ENCODE data around the gene BORCS5. TPM values are rescaled to one million over a fixed set of nuclear protein-coding genes. Genes with fewer than 3 reads are reported as not detected.

The BORCS5 gene
- total RNA-seq, 1 donor = 6.9 TPM

DNA sequence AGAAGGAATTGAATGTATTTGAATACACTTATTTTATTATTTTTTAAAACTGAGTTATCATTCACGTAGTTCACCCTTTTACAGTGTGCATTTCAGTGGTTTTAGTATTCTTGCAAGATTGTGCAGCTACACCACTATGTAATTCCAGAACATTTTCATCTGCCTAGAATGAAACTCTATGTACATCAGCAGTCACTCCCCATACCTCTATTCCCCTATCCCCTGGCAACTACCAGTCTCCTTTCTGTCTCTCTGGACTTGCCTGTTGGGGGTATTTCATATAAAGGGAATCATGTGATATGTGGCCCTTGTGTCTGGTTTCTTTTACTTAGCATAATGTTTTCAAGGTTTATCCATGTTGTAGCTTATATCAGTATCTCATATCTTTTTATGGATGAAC, 96.8 kb downstream of the BORCS5 start:
- H3K4me3 ChIP-seq (ENCODE audit: low read depth, low read length) = no peak overlapping the region
- TF ChIP-seq, protein P1, sequence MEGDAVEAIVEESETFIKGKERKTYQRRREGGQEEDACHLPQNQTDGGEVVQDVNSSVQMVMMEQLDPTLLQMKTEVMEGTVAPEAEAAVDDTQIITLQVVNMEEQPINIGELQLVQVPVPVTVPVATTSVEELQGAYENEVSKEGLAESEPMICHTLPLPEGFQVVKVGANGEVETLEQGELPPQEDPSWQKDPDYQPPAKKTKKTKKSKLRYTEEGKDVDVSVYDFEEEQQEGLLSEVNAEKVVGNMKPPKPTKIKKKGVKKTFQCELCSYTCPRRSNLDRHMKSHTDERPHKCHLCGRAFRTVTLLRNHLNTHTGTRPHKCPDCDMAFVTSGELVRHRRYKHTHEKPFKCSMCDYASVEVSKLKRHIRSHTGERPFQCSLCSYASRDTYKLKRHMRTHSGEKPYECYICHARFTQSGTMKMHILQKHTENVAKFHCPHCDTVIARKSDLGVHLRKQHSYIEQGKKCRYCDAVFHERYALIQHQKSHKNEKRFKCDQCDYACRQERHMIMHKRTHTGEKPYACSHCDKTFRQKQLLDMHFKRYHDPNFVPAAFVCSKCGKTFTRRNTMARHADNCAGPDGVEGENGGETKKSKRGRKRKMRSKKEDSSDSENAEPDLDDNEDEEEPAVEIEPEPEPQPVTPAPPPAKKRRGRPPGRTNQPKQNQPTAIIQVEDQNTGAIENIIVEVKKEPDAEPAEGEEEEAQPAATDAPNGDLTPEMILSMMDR (IDR thresholded peaks at IDR 0.05; ENCODE audit: insufficient read depth, low read depth, low read length) = no peak
- no peak for DNase-seq (ENCODE audit: low read depth)

DNA sequence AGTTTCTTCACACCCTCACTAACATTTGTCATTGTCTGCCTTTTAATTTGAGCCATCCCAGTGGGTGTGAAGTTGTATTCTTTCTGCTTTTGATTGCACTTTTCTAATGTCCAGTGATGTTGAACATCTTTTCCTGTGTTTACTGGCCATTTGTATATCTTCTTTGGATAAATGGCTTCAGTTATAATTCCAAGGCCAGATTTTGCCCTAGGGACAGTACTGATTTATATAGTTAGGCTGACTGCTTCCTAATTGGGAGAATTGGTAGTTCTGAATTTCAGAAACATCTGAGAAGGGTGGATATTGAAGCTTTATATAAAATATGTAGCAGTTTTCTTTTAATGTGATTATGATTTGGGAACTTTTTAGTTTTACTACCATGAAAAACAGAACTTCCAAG, 97.4 kb downstream of the BORCS5 start:
- DNase-seq (ENCODE audit: low read depth) = no peak
- H3K4me3 ChIP-seq (ENCODE audit: low read depth, low read length) = no peak overlapping the region
- TF ChIP-seq, protein P1 (IDR thresholded peaks at IDR 0.05; ENCODE audit: insufficient read depth, low read depth, low read length) = no peak

DNA sequence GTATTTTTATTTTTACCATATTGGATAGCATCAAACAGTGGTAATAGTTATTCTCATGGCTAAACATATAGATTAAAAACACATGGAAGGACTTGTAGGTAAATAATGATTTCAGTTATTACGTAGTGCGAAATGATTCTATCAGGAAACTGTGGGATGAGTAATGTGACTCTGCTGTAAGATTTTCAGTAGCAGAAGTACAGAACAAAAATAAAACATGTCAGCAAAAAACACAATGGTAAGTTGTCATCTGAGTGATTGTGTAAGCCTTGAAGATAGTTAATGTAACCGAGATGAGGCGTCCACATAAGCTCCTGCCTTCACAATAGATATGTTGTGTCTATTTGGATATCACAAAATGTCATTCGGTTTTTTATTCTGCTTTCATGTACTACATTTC, 99.8 kb downstream of the BORCS5 start:
- TF ChIP-seq, protein P1 (IDR thresholded peaks at IDR 0.05; ENCODE audit: insufficient read depth, low read depth, low read length) = no peak
- no peak overlapping the region for H3K4me3 ChIP-seq (ENCODE audit: low read depth, low read length)
- DNase-seq (ENCODE audit: low read depth) = peak; percentile 63

DNA sequence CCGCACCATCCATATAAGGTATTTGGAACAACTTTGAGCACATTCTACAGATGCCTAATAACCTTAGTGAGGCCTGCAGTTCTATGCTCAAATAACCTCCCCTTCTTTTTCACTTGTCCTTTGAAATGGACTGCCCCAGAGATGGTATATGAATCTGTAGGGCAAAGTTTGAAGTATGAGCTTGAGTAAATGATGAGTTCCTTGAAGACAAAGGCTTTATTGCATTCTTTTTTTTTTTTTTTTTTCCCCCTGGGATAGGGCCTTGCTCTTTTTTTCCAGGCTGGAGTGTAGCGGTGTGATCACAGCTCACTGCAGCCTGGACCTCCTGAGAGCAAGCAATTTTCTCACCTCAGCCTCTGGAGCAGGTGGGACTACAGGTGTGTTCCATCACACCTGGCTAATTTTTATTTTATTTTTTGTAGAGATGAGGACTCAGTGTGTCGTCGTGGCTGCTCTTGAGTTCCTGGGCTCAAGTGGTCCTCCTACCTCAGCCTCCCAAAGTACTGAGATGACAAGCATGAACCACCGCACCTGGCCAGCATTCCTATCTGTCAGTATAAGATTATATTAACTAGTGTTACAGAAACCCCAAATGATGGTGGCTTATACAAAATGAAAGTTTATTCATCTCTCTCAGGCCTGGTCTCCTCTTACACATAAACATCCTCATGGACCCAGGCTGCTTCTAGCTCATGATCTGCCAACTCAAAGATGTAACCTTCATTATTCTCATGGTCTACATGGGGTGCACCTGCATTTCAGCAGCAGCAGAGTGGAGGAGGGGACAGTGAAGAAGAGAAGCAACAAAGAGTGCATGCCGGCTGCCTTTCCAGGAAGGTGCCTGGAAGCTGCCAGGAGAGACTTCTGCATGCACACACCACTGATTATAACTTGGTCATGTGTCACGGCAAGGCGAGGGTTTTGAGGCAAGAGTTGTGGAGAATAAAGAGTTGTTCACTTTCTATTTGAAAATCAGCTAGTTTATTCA, 104.4 kb downstream of the BORCS5 start:
- no peak overlapping the region for H3K4me3 ChIP-seq (ENCODE audit: low read depth, low read length)
- TF ChIP-seq, protein P1 (IDR thresholded peaks at IDR 0.05; ENCODE audit: insufficient read depth, low read depth, low read length) = no peak
- no peak for DNase-seq (ENCODE audit: low read depth)

DNA sequence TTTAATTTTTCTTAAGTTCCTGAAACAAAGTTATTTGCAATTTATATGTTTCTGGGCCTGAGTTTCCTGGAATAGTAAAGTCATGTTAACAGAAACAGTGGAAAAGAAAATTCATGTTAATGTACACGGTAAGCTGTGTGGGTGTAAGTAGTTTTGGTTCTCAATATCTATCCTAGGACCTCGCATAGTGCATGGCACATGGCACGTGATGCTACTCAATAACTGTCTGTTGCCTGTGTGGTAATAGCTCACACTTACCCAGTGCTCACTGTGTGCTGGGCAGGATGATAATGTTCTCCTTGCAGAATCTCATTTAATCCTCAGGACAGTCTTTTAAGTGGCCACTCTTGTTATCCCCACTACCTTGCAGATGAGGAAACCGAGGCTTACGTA, 105.0 kb downstream of the BORCS5 start:
- no peak overlapping the region for H3K4me3 ChIP-seq (ENCODE audit: low read depth, low read length)
- DNase-seq (ENCODE audit: low read depth) = no peak
- TF ChIP-seq, protein P1 (IDR thresholded peaks at IDR 0.05; ENCODE audit: insufficient read depth, low read depth, low read length) = no peak

DNA sequence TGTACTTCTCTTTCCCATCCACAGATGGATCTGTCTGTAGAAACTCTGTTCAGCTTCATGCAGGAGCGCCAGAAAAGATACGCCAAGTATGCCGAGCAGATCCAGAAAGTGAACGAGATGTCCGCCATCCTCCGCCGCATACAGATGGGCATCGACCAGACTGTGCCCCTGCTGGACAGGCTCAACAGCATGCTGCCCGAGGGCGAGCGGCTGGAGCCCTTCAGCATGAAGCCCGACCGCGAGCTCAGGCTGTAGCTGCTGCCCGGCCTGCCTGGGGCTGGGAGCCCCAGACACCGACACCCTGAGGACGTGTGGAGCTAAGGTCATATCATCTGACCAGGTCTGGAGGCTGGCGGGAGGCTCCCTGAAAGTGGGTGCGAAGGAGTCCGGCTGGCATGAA, 108.6 kb downstream of the BORCS5 start:
- TF ChIP-seq, protein P1 (IDR thresholded peaks at IDR 0.05; ENCODE audit: insufficient read depth, low read depth, low read length) = no peak
- no peak overlapping the region for H3K4me3 ChIP-seq (ENCODE audit: low read depth, low read length)
- no peak for DNase-seq (ENCODE audit: low read depth)

All from fibroblast of villous mesenchyme (primary cell).